Liver (tissue), 9 donors: ENCODE data around the gene BDKRB2. TPM values are rescaled to one million over a fixed set of nuclear protein-coding genes. Genes with fewer than 3 reads are reported as not detected.

Experiments used
- DNase-seq: peaks from one replicate; pipeline ENCODE4 v3.0.0-alpha.2; 2017; ENCODE audit warnings: low spot score
- H3K27ac ChIP-seq, 2 donors: one replicate each; pipeline ENCODE4 v1.7.0; 2013; ENCODE audit warnings: inconsistent platforms in 2 of 2, low read length in 2 of 2, control low read depth in 1 of 2, low read depth in 1 of 2, mild to moderate bottlenecking in 1 of 2
- H3K27me3 ChIP-seq, 4 donors: one replicate each; pipeline versions ENCODE4 v1.6.1 to v1.7.0; 2013; ENCODE audit warnings: low read length in 3 of 4, inconsistent platforms in 1 of 4, mild to moderate bottlenecking in 1 of 4, moderate library complexity in 1 of 4; ENCODE audit not compliant: control insufficient read depth in 4 of 4, insufficient read depth in 4 of 4
- H3K36me3 ChIP-seq, 4 donors: one replicate each; pipeline versions ENCODE4 v1.6.1 to v1.7.0; 2013; ENCODE audit warnings: low read length in 3 of 4, mild to moderate bottlenecking in 3 of 4, low read depth in 1 of 4, moderate library complexity in 1 of 4; ENCODE audit not compliant: control insufficient read depth in 4 of 4, insufficient read depth in 3 of 4
- H3K4me1 ChIP-seq, 4 donors: one replicate each; pipeline versions ENCODE4 v1.6.1 to v1.7.0; 2013; ENCODE audit warnings: low read length in 3 of 4, mild to moderate bottlenecking in 3 of 4, moderate library complexity in 1 of 4; ENCODE audit not compliant: control insufficient read depth in 4 of 4, insufficient read depth in 4 of 4
- H3K4me3 ChIP-seq, 3 donors: one replicate each; pipeline versions ENCODE4 v1.6.1 to v1.7.0; 2013; ENCODE audit warnings: low read length in 3 of 3, control low read depth in 1 of 3, low read depth in 1 of 3, mild to moderate bottlenecking in 1 of 3
- H3K9ac ChIP-seq, 2 donors: one replicate each; pipeline ENCODE4 v1.7.0; 2013; ENCODE audit warnings: low read length in 2 of 2, mild to moderate bottlenecking in 2 of 2, moderate library complexity in 2 of 2, control low read depth in 1 of 2, low read depth in 1 of 2
- H3K9me3 ChIP-seq, 4 donors: one replicate each; pipeline versions ENCODE4 v1.6.1 to v1.7.0; 2013; ENCODE audit warnings: low read length in 3 of 4; ENCODE audit not compliant: control insufficient read depth in 4 of 4
- CTCF ChIP-seq: fragments of 150-350 bp; IDR thresholded peaks from 2 replicates; pipeline ENCODE4 v1.5.1; 2017; ENCODE audit warnings: improper control_type of control experiment, low read depth, low read length; ENCODE audit not compliant: missing input control
- EGR1 ChIP-seq, 2 donors: IDR thresholded peaks; 2 replicates each; pipeline ENCODE4 v1.6.1; 2016 to 2018; ENCODE audit warnings: antibody characterized with exemption in 2 of 2, low read depth in 2 of 2
- FOXA1 ChIP-seq: IDR thresholded peaks from 2 replicates; pipeline ENCODE4 v1.6.1; 2016; ENCODE audit warnings: antibody characterized with exemption
- FOXA2 ChIP-seq: IDR thresholded peaks from 2 replicates; pipeline ENCODE4 v1.6.1; 2016; ENCODE audit warnings: antibody characterized with exemption
- GABPA ChIP-seq, 2 donors: IDR thresholded peaks in 1 of 2; conservative IDR thresholded peaks in 1 of 2; 2 replicates each; pipeline ENCODE4 v1.6.1; 2016; ENCODE audit warnings: antibody characterized with exemption in 2 of 2, mild to moderate bottlenecking in 1 of 2, moderate library complexity in 1 of 2
- HNF4A ChIP-seq, 2 donors: conservative IDR thresholded peaks; 2 replicates each; pipeline ENCODE4 v1.6.1; 2016; ENCODE audit warnings: antibody characterized with exemption in 2 of 2, mild to moderate bottlenecking in 2 of 2
- HNF4G ChIP-seq: IDR thresholded peaks from 2 replicates; pipeline ENCODE4 v1.6.1; 2016; ENCODE audit warnings: antibody characterized with exemption
- JUND ChIP-seq, 2 donors: IDR thresholded peaks; 2 replicates each; pipeline ENCODE4 v1.6.1; 2016; ENCODE audit warnings: antibody characterized with exemption in 2 of 2
- MAX ChIP-seq: IDR thresholded peaks from 2 replicates; pipeline ENCODE4 v1.6.1; 2016; ENCODE audit warnings: antibody characterized with exemption
- NR2F2 ChIP-seq: IDR thresholded peaks from 2 replicates; pipeline ENCODE4 v1.6.1; 2016; ENCODE audit warnings: antibody characterized with exemption
- RAD21 ChIP-seq, 2 donors: IDR thresholded peaks; 2 replicates each; pipeline ENCODE4 v1.6.1; 2016; ENCODE audit warnings: antibody characterized with exemption in 2 of 2, mild to moderate bottlenecking in 2 of 2
- REST ChIP-seq: IDR thresholded peaks from 2 replicates; pipeline ENCODE4 v1.6.1; 2016; ENCODE audit warnings: antibody characterized with exemption, mild to moderate bottlenecking
- RXRA ChIP-seq, 2 donors: IDR thresholded peaks; 2 replicates each; pipeline ENCODE4 v1.6.1; 2017 to 2018; ENCODE audit warnings: antibody characterized with exemption in 2 of 2, mild to moderate bottlenecking in 1 of 2
- SP1 ChIP-seq: IDR thresholded peaks from 2 replicates; pipeline ENCODE4 v1.6.1; 2018; ENCODE audit warnings: antibody characterized with exemption, mild to moderate bottlenecking
- TAF1 ChIP-seq: conservative IDR thresholded peaks from 2 replicates; pipeline ENCODE4 v1.6.1; 2016; ENCODE audit warnings: antibody characterized with exemption, mild to moderate bottlenecking
- YY1 ChIP-seq: IDR thresholded peaks from 2 replicates; pipeline ENCODE4 v1.6.1; 2016; ENCODE audit warnings: antibody characterized with exemption, mild to moderate bottlenecking
- WGBS: extraction: QIAGEN DNeasy Blood & Tissue Kit; methylation state at CpG from one replicate; pipeline ENCODE4 v1.1.7; 2013; 5-methylcytosine and 5-hydroxymethylcytosine counted together
- polyA plus RNA-seq, 2 donors: library from polyadenylated mRNA; stranded (reverse) in 1 of 2; unstranded in 1 of 2; fragments of 200-250 nt in 1 of 2; fragments of >200 nt in 1 of 2; fragmentation: Nextera tagmentation in 1 of 2; extraction: Ambion mirVana in 1 of 2; gene quantifications; one replicate each; pipeline versions ENCODE4 v1.2.1 to v1.2.3, GENCODE V29; 2013 to 2015
- total RNA-seq, 2 donors: library from RNA; depleted of rRNA; stranded (reverse); fragments of >200 nt; gene quantifications; one replicate each; pipeline ENCODE4 v1.2.3, GENCODE V29; 2014
- TF ChIP-seq, protein P1 (sequence below): IDR thresholded peaks from 2 replicates; pipeline ENCODE4 v1.6.1; 2016; ENCODE audit warnings: antibody characterized with exemption
- TF ChIP-seq, protein P2 (sequence below): IDR thresholded peaks from 2 replicates; pipeline ENCODE4 v1.6.1; 2016; ENCODE audit warnings: antibody characterized with exemption
- donor health status: healthy.
- donor health status: healthy.
- donor health status: healthy.
- donor health status: healthy.
- donor health status: healthy.

The BDKRB2 gene
- total and polyA plus RNA-seq, 4 donors: 0.10 to 0.25 (median 0.17) TPM

DNA sequence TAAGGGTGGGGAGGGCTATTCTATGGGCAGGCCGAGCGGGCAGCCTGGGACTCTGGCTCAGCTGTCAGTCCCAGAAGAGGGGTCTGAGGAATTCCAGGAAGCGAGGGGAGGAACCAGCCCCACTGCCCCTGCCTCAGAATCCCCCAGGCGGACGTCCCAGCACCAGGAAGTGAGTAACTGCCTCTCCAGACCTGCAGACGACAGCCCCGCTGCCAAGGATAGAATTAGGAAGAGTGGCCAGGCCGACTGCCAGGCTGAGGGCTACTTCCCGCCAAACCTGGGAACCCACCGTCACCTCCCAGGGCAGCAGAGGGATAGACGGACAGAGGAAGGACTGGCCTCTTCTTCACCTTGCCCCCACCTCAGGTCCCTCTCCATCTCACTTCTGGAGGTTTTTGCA lies 6.7 kb upstream of the BDKRB2 start:
- Histone ChIP-seq H3K27ac (no peak overlapping the region), H3K4me1 (peaks cover 3 to 15% (median 8%) of the 10 kb centered on the region in 4 donors), H3K9ac (no peak overlapping the region), H3K36me3 (no peaks in the 10 kb centered on the region), H3K4me3 (no peak overlapping the region), H3K27me3 (no peaks in the 10 kb centered on the region), H3K9me3 (no peaks in the 10 kb centered on the region)
- TF ChIP-seq RAD21 (IDR thresholded peaks at IDR 0.05) (no peak), HNF4G (no peak), EGR1 (IDR thresholded peaks at IDR 0.05; ENCODE audit: low read depth in 2 of 2) (no peak), NR2F2 (no peak), SP1 (no peak), JUND (IDR thresholded peaks at IDR 0.05) (no peak), MAX (no peak), HNF4A (conservative IDR thresholded peaks at IDR 0.05) (no peak), CTCF (no peak), TAF1 (no peak)
- TF ChIP-seq, protein P1, sequence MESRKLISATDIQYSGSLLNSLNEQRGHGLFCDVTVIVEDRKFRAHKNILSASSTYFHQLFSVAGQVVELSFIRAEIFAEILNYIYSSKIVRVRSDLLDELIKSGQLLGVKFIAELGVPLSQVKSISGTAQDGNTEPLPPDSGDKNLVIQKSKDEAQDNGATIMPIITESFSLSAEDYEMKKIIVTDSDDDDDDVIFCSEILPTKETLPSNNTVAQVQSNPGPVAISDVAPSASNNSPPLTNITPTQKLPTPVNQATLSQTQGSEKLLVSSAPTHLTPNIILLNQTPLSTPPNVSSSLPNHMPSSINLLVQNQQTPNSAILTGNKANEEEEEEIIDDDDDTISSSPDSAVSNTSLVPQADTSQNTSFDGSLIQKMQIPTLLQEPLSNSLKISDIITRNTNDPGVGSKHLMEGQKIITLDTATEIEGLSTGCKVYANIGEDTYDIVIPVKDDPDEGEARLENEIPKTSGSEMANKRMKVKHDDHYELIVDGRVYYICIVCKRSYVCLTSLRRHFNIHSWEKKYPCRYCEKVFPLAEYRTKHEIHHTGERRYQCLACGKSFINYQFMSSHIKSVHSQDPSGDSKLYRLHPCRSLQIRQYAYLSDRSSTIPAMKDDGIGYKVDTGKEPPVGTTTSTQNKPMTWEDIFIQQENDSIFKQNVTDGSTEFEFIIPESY: no peak
- DNase-seq: no peak
- 74% methylated on average over 11 of the region's 11 CpGs for WGBS

GRCh38 chr14:96198430-96199130 lies 6.1 kb upstream of the BDKRB2 start:
- no peak overlapping the region for H3K27ac ChIP-seq
- H3K36me3 ChIP-seq: no peaks in the 10 kb centered on the region
- WGBS: 55% methylated on average over 9 of the region's 9 CpGs
- H3K4me1 ChIP-seq: peaks cover 3 to 15% (median 8%) of the 10 kb centered on the region in 4 donors
- H3K4me3 ChIP-seq: no peak overlapping the region
- no peaks in the 10 kb centered on the region for H3K9me3 ChIP-seq
- H3K27me3 ChIP-seq: no peaks in the 10 kb centered on the region
- TF ChIP-seq HNF4G: no peak
- no peak for TF ChIP-seq RAD21 (IDR thresholded peaks at IDR 0.05)
- TF ChIP-seq GABPA (IDR thresholded peaks at IDR 0.05 in 1 of 2, conservative IDR thresholded peaks at IDR 0.05 in 1 of 2): no peak
- TF ChIP-seq RXRA (IDR thresholded peaks at IDR 0.05): no peak
- no peak for TF ChIP-seq JUND (IDR thresholded peaks at IDR 0.05)
- TF ChIP-seq MAX: no peak
- TF ChIP-seq, protein P2, sequence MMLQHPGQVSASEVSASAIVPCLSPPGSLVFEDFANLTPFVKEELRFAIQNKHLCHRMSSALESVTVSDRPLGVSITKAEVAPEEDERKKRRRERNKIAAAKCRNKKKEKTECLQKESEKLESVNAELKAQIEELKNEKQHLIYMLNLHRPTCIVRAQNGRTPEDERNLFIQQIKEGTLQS: no peak
- TF ChIP-seq FOXA1: no peak
- TF ChIP-seq HNF4A (conservative IDR thresholded peaks at IDR 0.05): no peak
- TF ChIP-seq NR2F2: no peak
- no peak for TF ChIP-seq YY1
- no peak for TF ChIP-seq SP1
- TF ChIP-seq CTCF: no peak
- TF ChIP-seq REST: no peak
- no peak for TF ChIP-seq FOXA2
- TF ChIP-seq EGR1 (IDR thresholded peaks at IDR 0.05; ENCODE audit: low read depth in 2 of 2): no peak
- no peak for TF ChIP-seq TAF1
- TF ChIP-seq, protein P1: no peak
- DNase-seq: no peak
- no peak overlapping the region for H3K9ac ChIP-seq
